NCI-H2227 (cell line): ENCODE results near the gene CCDC181.
A peak's percentile ranks its signal among the peaks of the same experiment; 100 is the strongest.
"Not testable (repeated sequence)": the region's sequence is repeated elsewhere in the genome, so short reads cannot be mapped to it uniquely, and the experiment has no call there.

Experiments
- DNase-seq: peaks from one replicate; lab custom pipeline; 2025; ENCODE audit not compliant: unreplicated experiment; lab: John Stamatoyannopoulos, UW

The CCDC181 gene

DNA sequence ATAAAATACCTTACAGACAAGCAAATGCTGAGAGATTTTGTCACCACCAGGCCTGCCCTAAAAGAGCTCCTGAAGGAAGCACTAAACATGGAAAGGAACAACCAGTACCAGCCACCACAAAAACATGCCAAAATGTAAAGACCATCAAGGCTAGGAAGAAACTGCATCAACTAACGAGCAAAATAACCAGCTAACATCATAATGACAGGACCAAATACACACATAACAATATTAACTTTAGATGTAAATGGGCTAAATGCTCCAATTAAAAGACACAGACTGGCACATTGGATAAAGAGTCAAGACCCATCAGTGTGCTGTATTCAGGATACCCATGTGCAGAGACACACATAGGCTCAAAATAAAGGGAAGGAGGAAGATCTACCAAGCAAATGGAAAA lies 24.7 kb downstream of the CCDC181 start:
- not testable (repeated sequence) for DNase-seq

DNA sequence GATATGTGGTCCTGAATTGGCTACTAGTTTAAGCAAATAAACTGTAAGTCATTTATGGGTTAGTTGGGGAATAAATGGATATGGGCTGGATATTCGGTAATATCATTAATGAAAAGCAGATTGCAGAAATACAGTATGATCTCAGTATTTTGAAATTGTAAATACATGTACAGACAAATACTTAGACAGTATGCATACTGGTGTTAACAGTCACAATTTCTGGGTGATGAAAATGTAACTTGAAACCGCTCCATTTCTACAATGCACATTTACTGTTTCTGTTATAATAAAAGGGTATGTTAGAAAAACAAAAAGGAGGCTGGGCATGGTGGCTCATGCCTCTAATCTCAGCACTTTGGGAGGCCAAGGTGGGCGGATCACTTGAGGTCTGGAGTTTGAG lies 31.3 kb downstream of the CCDC181 start:
- no peak for DNase-seq

DNA sequence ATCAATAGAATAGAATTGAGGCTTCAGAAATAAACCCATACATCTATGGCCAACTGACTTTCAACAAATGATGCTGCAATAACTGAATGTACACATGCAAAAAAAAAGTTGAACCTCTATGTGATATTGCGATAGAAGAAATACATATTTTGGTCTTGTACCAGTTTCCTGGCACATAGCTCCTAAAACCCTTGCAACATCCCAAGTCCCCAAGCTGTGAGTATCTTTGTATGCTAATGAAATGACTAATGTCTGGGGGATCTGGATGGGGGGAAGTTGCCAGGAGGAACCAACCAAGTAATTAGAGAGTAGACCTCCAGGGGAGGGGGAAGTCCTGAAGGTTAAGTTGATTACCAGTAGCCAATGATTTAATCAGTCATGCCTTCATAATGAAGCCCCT lies 34.9 kb downstream of the CCDC181 start:
- DNase-seq, result no peak

DNA sequence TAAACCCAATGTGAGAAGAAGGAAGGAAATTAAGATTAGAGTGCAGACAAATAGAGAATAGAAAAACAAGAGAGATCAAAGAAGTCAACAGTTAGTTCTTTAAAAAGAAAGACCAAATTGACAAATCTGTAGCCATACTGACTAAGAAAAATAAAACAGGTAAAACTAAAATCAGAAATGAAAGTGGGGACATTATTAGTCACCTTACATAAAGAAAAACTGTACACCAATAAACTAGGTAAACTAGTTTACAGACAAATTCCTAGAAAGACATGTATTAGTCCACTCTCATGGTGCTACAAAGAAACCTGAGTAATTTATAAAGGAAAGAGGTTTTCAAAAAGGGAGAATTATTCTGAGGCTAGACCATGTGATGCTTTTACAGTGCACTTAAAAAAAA lies 37.0 kb downstream of the CCDC181 start:
- no peak for DNase-seq

DNA sequence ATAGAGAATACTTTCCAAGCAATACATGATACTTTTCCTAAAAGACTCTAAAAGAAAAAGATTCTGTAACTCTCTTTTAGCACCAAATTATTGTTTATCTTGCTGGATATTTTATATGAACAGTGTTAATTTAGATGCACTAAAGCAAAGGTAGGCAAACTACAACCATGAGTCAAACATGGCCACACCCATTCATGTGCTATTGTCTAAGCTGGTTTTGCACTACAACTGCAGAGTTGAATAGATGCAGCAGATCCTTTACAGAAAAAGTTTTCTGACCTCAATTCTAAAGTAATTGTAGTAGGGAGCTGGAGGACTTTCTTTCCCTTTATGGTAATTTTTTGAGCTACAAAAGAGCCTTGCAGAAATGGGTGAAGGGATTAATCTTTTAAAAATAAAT lies 39.9 kb downstream of the CCDC181 start:
- no peak for DNase-seq

DNA sequence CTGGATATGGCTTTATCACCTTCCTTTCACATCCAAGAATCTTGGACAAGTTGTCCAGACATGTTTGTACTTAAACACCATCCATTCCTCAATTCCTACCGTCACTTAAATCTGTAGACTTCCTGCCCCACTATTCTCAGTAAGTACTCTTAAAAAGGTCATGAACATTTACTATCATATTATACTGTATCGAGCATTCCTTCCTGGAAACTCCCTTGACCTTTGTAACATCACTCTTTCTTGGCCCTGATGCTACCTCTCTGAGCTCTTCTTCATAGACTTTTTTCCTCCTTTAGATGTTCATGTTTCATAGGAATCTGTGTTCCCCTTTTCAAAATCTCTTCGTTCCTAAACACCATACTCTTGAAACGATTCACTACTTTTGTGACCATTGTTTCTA lies 43.8 kb downstream of the CCDC181 start:
- DNase-seq, result no peak

DNA sequence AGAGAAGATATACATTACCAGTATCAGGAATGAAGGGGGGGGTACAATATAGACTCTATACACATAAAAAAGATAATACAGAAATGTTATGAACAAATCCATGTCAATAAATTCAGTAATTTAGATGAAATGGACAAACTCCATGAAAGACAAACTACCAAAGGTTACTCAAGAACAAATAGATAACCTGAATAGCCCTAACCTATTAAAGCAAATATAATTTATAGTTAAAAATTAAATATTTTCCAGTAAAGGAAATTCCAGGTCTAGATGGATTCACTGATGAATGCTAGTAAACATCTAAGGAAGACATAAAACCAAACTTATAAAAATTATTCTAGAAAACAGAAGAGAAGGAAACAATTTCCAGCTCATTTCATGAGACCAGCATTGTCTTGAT lies 46.1 kb downstream of the CCDC181 start:
- DNase-seq, result no peak

DNA sequence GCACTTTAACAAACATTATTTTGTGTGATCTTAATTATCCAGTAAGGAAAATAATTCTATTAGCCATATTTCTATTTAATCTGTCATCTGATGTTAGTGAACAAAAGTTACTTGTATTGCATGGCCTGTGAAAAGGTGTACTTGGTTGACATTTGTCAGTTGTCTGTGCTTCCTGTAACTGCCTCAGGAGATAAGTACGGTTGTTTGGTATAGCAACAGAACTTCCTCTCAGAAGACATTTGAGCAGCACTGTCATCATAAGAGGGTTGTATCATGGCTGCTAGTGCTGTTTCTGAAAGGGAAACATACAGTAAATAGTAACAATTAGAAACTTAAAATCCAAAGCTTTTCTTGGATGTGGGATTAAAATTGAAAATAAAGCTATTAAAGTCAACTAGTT lies 55.9 kb downstream of the CCDC181 start:
- no peak for DNase-seq

DNA sequence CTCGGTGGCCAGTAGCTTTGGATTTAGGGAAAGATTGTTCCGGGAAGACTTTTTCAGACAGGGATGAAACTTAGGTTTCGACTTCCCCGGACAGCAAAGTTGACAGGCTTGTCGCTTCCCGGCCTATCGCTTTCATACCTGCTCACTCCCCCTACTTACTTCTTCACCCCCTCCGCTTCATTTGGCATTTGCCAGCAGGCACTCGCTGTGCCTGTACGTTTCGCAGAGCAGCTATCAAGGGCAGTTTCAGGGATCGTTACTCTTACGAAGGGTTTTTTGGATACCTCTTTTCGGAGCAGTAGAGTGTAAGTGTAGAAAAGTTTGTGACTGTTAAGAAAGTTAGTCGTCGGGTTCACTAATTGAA lies 58.9 kb downstream of the CCDC181 start:
- no peak for DNase-seq

DNA sequence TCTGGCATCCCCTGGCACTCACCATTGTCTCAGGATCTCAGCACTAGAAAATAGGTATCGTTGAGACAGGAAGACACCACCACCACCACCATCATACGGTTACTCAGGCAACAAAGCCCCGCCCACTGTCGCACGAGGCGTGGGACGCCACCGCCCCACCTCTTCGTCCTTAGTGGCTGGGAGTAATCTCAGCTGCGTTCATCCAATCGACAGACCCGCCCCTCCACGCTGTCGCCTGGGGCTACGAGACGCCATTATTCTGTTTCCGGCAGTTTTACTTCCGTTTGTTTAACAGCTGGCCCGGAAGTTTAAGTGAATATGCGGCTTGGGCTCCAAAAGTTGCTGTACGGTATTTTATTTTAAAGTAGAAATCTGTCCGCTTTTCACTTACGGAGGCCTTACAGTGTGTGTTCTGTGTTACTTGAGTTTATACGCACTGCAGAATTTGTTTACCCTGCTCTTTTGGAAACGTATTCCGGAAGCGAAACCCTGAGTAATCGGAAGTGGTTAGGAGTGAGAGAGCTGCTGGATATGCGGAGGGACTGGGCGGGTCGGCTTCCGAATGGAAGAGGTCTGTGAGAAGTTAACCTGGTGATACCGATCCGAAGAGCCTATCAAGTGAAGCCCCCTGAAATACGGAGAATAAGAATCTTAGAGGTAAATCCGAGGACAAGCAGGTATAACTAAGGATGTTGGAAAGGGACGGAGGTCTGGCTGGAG lies 59.4 kb downstream of the CCDC181 start, which contains the start of the genes BLZF1 and NME7:
Gene BLZF1 (plus strand): TSS at position 510 of the 720 bp plus-strand sequence. CDS start 1,328 bp downstream, outside the sequence.
Gene NME7 (minus strand): TSS at position 112 of the 720 bp plus-strand sequence. CDS start 87 bp downstream, at position 25.
- peak; percentile 98 for DNase-seq

DNA sequence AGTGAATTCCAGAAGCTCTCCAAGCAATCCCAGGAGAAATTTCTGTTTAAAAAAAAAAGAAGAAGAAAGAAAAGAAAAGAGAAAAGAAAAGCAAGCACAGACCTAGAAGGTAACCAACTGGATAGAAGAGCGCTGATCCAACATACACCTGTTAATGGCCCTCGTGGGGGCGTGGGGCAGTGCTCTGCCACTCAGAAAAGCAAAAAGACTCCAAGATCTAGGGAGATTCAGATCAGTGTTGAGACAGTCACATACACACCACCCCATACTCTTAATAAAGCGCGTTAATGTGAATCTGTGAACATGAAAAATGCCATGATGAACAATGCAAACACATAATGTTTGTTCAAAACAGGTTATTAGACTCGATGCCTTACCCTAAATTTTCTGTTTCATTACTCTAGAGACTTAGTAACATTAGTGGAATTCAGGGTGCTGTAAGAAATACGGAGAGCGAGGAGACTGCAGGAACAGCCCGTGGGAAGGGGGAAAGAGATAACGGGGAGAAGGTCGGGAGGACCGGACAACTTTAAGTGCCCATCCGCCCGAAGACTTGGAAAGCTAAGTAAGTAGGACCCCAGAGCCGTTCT lies 60.1 kb downstream of the CCDC181 start:
- DNase-seq, result peak; percentile 33

DNA sequence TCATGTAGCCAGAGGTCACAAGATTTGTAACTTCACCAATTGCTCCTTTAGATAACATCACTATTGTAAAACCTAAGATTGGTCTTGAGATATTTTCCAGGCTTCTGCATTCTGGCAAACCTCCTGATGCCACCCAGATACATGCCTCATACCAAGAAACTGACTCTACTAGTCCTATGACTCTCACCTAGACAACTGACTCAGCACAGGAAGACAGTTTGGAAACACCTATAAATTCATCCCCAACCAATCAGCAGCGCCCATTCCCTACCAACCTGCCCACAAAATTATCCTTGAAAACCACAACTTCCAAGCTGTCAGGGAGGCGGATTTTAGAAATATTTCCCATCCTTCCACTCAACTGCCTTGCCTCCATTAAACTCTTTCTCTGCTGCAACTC lies 62.3 kb downstream of the CCDC181 start:
- no peak for DNase-seq

DNA sequence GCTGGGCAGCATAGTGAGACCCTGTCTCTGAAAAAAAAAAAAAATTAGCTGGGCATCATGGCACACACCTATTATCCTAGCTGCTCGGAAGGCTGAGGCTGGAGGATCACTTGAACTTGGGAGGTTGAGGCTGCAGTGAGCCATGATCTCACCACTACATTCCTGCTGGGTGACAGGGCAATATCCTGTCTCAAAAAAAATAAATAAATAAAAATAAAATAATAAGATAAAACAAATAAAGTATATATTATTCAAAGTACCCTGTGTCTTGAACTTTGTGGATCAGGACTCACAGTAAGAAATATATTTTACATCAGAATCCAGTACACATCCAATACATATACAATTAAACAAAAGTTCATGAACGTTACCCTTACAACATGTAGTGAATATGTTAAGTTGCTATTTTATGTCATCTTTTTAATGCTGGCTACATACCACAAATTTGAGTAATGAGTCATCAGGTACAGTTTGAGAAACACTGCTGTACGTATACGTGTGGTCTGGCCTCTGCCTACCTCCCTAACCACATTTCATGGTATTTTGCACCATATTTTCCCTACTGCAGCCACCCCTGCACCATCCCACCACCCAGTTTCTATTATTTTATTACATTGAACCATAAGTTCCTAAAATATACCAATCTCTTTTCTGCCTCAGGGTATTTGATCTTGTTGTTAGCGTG lies 64.1 kb downstream of the CCDC181 start:
- DNase-seq, result no peak

DNA sequence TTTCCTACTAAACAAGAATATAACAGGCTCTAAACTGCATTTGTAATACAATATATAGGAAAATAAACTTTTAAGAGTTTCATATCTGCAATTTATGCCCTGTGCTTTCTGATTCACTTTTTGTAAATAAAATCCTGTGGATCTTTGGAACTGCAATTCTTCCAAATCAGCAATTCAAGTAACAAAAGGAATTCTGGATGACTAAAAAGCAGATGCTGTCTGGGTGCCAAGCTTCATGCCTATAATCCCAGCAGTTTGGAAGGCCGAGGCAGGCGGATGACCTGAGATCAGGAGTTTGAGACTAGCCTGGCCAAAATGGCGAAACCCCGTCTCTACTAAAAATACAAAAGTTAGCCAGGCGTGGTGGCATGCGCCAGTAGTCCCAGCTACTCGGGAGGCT lies 66.0 kb downstream of the CCDC181 start:
- DNase-seq, result no peak

DNA sequence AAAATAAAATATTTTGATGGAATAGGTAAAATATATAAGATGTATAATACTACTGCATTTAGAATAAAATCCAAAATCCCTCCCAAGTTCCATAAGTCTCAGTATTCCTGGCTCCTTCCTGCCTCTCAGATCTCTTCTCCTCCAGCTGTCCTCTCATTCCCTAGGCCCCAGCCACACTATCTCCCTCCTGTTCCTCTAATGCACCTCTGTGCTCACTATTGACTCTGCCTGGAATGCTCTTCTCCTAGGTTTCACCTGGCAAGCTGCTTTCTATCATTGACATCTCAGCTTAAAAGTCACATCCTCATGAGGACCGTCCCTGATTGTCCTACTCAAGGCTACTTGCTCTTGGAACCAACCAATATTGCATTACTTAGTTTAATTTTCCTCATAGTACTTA lies 66.9 kb downstream of the CCDC181 start:
- no peak for DNase-seq

DNA sequence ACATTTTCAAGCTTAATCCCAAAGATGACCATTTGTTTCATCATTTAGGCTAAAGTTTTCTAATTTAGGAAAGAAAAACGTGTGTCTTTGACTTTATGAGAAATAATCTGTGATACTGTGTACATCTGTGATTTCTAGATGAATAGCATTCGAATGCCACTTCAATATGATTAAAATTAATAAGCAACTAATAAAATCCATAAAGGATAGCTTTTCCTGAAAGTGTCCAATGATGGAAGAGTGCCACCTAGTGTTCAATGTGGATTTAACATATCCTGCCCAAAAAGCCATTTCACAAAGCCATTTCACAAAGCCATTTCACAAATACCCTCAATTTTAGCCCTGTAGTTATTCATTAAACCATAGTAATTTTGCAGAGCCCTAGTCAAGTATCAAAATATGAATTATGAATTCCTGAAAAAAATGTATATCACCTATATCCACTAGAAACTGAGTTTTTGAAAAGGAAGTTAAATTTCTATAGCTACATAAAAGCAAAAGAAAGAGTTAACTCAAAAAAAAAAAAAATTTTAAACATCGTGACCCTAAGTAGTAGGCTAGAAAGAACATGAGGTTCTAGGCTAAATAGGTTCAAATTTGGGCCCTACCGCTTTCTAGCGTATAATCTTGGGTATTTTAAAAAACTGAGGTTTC lies 78.8 kb downstream of the CCDC181 start:
- DNase-seq, result peak; percentile 66

DNA sequence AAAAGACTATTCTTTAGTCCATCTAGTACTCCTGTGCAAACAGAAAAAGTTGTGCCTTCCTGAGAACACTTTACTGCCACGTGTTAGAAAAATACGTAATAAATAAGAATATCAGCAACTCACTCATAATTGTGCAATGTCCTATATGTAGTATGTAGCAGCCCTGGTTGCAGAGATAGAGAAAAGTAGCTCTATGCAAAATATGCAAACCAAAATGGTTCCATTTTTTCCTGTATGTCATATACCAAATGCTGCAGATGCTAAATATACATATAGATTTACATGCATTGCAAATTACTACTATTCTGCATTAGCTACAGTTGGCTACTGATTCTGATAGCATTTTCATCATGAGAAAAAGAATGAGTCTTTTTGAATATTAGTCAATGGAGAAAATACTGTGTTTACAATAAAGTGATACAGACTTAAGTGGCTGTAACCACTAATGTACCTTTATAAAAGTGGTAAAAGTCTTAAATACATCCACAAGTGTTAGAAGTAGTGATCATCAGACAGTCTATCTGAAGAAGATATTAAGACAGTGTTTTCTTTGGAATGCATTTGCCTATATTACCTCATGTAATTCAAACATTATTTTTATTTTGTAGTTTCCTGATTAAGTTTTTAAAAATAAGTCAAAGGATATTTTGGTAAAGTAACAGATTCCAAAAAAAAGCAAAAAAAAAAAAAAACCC lies 79.4 kb downstream of the CCDC181 start:
- DNase-seq, result no peak

DNA sequence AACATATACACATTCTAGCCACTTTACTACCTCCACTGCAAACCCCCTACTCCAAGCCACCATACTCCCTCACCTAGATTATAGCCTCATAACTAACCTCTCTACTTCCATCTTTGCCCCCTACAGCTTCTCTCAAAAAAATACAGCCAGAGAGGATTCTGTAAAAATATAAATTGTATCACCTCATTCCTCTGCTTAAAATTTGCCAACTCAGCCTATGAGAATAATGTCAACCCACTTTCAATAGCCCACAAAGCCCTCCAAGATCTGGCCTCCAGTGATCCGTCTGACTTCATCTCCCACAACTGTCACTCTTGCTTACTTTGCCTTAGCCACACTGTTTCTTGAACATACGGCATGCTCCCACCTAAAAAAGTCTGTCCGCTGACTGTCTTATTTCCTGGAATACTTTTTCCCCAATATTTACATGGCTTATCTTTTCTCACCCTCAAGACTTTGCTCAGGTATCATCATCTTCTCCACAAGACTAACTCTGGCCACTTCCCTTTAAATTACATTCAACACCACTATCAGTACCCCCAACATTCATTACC lies 81.2 kb downstream of the CCDC181 start:
- no peak for DNase-seq

DNA sequence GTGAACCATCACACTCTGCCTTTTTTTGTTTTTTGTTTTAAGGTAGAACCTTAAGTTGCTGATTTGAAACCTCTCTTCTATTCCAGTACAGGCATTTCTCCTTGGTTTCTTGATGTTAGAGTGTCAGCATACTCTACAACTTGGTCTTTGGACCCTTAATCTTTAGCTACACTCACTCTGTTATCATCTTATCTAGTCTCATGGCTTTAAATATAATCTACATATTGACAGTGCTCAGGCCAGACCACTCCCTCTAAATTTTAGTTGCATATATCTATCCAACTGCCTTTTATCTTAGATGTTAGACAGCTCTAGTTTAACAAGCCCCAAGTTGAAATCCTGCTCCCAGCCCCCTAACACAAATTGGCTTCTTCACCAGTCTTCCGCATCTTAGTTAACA lies 81.8 kb downstream of the CCDC181 start:
- DNase-seq, result no peak
